Panc1 (cell line): Measurements from ENCODE around the gene UBE2E1. TPM values are rescaled to one million over a fixed set of nuclear protein-coding genes. Genes with fewer than 3 reads are reported as not detected.

Experiments used
- ATAC-seq: fragments of 200-7000 bp; cut with Tn5 transposase; 2 replicates; pipeline ENCODE4 v1.9.1; 2020; ENCODE audit warnings: mild to moderate bottlenecking, moderate library complexity
- BruUV-seq: library from RNA; stranded (reverse); fragments of 400-500 nt; replicated peaks from 2 replicates; lab custom pipeline; 2021; lab: Mats Ljungman, UMichigan
- CTCF ChIA-PET: fragments of 300-600 bp; sonication (Branson Sonifier 250); formaldehyde crosslinking; loops from one replicate; lab custom pipeline; 2022; ENCODE audit warnings: antibody characterized with exemption; lab: Charles Lee
- POLR2A ChIA-PET: fragments of 300-600 bp; sonication (Branson Sonifier 250); formaldehyde crosslinking; loops from one replicate; lab custom pipeline; 2022; ENCODE audit warnings: antibody characterized with exemption; lab: Charles Lee
- DNase-seq: peaks from one replicate; pipeline ENCODE4 v3.0.0-alpha.2; 2010; ENCODE audit warnings: low read depth, low spot score
- H3K27ac ChIP-seq: 2 replicates; pipeline ENCODE4 v1.5.1; 2011; ENCODE audit warnings: mild to moderate bottlenecking, low read length, inconsistent platforms
- H3K27me3 ChIP-seq: fragments of 200-500 bp; sonication (Bioruptor generic); 2 replicates; pipeline ENCODE4 v1.6.0; 2014; ENCODE audit warnings: low read length, inconsistent platforms; ENCODE audit not compliant: control insufficient read depth, insufficient read depth
- H3K36me3 ChIP-seq: fragments of 200-500 bp; sonication (Bioruptor generic); 2 replicates; pipeline ENCODE4 v1.5.1; 2014; ENCODE audit warnings: inconsistent platforms, mild to moderate bottlenecking, low read length, moderate library complexity; ENCODE audit not compliant: control insufficient read depth, insufficient read depth
- H3K4me1 ChIP-seq: 2 replicates; pipeline ENCODE4 v1.5.1; 2011; ENCODE audit warnings: inconsistent platforms, mild to moderate bottlenecking, low read length, moderate library complexity; ENCODE audit not compliant: control insufficient read depth, insufficient read depth
- H3K4me3 ChIP-seq, 2 experiments: 2 replicates each; pipeline ENCODE4 v1.5.1; 2011 to 2012; ENCODE audit warnings: low read depth in 2 of 2, low read length in 2 of 2, mild to moderate bottlenecking in 2 of 2, inconsistent platforms in 1 of 2, moderate library complexity in 1 of 2
- H3K9me3 ChIP-seq: fragments of 200-500 bp; sonication (Bioruptor generic); 2 replicates; pipeline ENCODE4 v1.5.1; 2014; ENCODE audit warnings: low read depth, mild to moderate bottlenecking, inconsistent platforms, low read length, moderate library complexity; ENCODE audit not compliant: control insufficient read depth, insufficient read depth
- CTCF ChIP-seq: fragments of 450-650 bp; IDR thresholded peaks from 2 replicates; pipeline ENCODE4 v1.5.1; 2017; ENCODE audit warnings: mild to moderate bottlenecking
- POLR2AphosphoS5 ChIP-seq: IDR thresholded peaks from 2 replicates; pipeline ENCODE4 v1.6.1; 2012; ENCODE audit warnings: mild to moderate bottlenecking, low read depth, low read length, moderate library complexity
- REST ChIP-seq, 2 experiments: IDR thresholded peaks; 2 replicates each; pipeline ENCODE4 v1.6.1; 2011 to 2012; ENCODE audit warnings: low read depth in 2 of 2, control low read depth in 1 of 2, low read length in 1 of 2, mild to moderate bottlenecking in 1 of 2, moderate library complexity in 1 of 2; ENCODE audit not compliant: insufficient read depth in 1 of 2
- SIN3A ChIP-seq: IDR thresholded peaks from 2 replicates; pipeline ENCODE4 v1.6.1; 2012; ENCODE audit warnings: low read depth, mild to moderate bottlenecking, low read length, moderate library complexity, borderline replicate concordance; ENCODE audit not compliant: insufficient read depth
- TCF7L2 ChIP-seq: IDR thresholded peaks from 2 replicates; pipeline ENCODE4 v1.6.1; 2011; ENCODE audit warnings: mild to moderate bottlenecking, low read depth, low read length, inconsistent platforms
- in situ Hi-C: cut with HindIII; loops from 2 replicates; pipeline ENCODE4 v1.10.0; 2016; ENCODE audit warnings: low sequenced_read_pairs, low pct_unique_long_range_greater_than_20kb
- intact Hi-C: fragments of 100-400 bp; cut with micrococcal nuclease; formaldehyde crosslinking; loops from one replicate; pipeline ENCODE4 v1.10.0; 2022; ENCODE audit not compliant: unreplicated experiment
- total RNA-seq: library from RNA; stranded (reverse); gene quantifications from one replicate; pipeline ENCODE4 v1.2.1, GENCODE V29; 2021; ENCODE audit not compliant: unreplicated experiment

The UBE2E1 gene
- total RNA-seq, 1 experiment from 2014 or later, result 127 TPM

- 0 out of 2 replicates have a peak, but pooled peaks cover 2% of the 10 kb centered on the region for H3K36me3 ChIP-seq
- H3K27me3 ChIP-seq, result no peaks in the 10 kb centered on the region
- ChIA-PET CTCF (no interaction called here), POLR2A (interaction anchor here (0.6 kb wide), 2 partner anchors 28 to 673 kb away, joined by 4 read pairs; no protein-coding TSS in a partner anchor)
- no peak overlapping the region for H3K27ac ChIP-seq
- no peak overlapping the region for H3K4me3 ChIP-seq
- H3K9me3 ChIP-seq, result no peaks in the 10 kb centered on the region
- in situ Hi-C loops, result no loop called here
- intact Hi-C loops, result no loop called here
- no peaks in the 10 kb centered on the region for H3K4me1 ChIP-seq
- ATAC-seq, result no peak
- DNase-seq, result no peak
- no TSS peak for BruUV-seq
- TF ChIP-seq POLR2AphosphoS5 (no peak), SIN3A (no peak), REST (IDR thresholded peaks at IDR 0.05; ENCODE audit: insufficient read depth in 1 of 2, low read depth in 2 of 2, low read length in 1 of 2) (no peak), CTCF (no peak)
Measured at GRCh38 chr3:23895181-23895580, 89.4 kb downstream of the UBE2E1 start.

- Histone ChIP-seq H3K9me3 (no peaks in the 10 kb centered on the region), H3K4me3 (no peak overlapping the region), H3K27ac (no peak overlapping the region), H3K27me3 (no peaks in the 10 kb centered on the region), H3K36me3 (no peaks in the 10 kb centered on the region), H3K4me1 (no peaks in the 10 kb centered on the region)
- intact Hi-C loops (no loop called here), in situ Hi-C loops (no loop called here)
- ChIA-PET POLR2A (no interaction called here), CTCF (interaction anchor here (0.7 kb wide), 1 partner anchor 12 kb away, joined by 9 read pairs; no protein-coding TSS in a partner anchor)
- TF ChIP-seq SIN3A (no peak), CTCF (no peak), REST (IDR thresholded peaks at IDR 0.05; ENCODE audit: insufficient read depth in 1 of 2, low read depth in 2 of 2, low read length in 1 of 2) (no peak), TCF7L2 (no peak), POLR2AphosphoS5 (no peak)
- DNase-seq, result no peak
- BruUV-seq, result no TSS peak
- no peak for ATAC-seq
Measured at GRCh38 chr3:23900744-23901143, 95.0 kb downstream of the UBE2E1 start.
